Neural crest cell (in vitro differentiated cells): ENCODE measurements around the gene HTR2C. TPM values are rescaled to one million over a fixed set of nuclear protein-coding genes. Genes with fewer than 3 reads are reported as not detected.

Experiments
- DNase-seq: peaks from one replicate; pipeline ENCODE4 v3.0.0; 2021; ENCODE audit warnings: low read depth, mixed read lengths, low spot score
- H3K27ac Mint-ChIP-seq: one replicate; pipeline ENCODE4 v1.8.0; 2021; ENCODE audit warnings: mild to moderate bottlenecking, mixed read lengths; ENCODE audit not compliant: unreplicated experiment
- H3K27me3 Mint-ChIP-seq: 2 replicates; pipeline ENCODE4 v1.8.0; 2021; ENCODE audit warnings: low read depth, mild to moderate bottlenecking, mixed read lengths
- H3K36me3 Mint-ChIP-seq: 2 replicates; pipeline ENCODE4 v1.8.0; 2021; ENCODE audit warnings: low read depth, mild to moderate bottlenecking, mixed read lengths
- H3K4me1 Mint-ChIP-seq: 2 replicates; pipeline ENCODE4 v1.8.0; 2021; ENCODE audit warnings: mixed read lengths
- H3K4me3 Mint-ChIP-seq: one replicate; pipeline ENCODE4 v1.8.0; 2021; ENCODE audit warnings: mild to moderate bottlenecking, mixed read lengths
- H3K9me3 Mint-ChIP-seq: 2 replicates; pipeline ENCODE4 v1.8.0; 2021; ENCODE audit warnings: mixed read lengths
- long read RNA-seq: library from polyadenylated mRNA; unstranded; transcript quantifications from one replicate; pipeline ENCODE4 v2.0.0, GENCODE V29; 2020
- total RNA-seq: library from RNA; stranded (reverse); gene quantifications from 2 replicates; pipeline ENCODE4 v1.2.1, GENCODE V29; 2021
- TF ChIP-seq, protein P1 (sequence below): fragments of 200-600 bp; sonication (generic); conservative IDR thresholded peaks from 2 replicates; pipeline ENCODE4 v1.5.0; 2021; ENCODE audit warnings: antibody characterized with exemption, mild to moderate bottlenecking

HTR2C gene
- 0.07 and 0.09 TPM in 2 replicates for total RNA-seq
- long read RNA-seq, partial matches to known transcripts: 1 of 2 reads
- long read RNA-seq, other reads (novel, unspliced or antisense): 1 of 2 reads

DNA sequence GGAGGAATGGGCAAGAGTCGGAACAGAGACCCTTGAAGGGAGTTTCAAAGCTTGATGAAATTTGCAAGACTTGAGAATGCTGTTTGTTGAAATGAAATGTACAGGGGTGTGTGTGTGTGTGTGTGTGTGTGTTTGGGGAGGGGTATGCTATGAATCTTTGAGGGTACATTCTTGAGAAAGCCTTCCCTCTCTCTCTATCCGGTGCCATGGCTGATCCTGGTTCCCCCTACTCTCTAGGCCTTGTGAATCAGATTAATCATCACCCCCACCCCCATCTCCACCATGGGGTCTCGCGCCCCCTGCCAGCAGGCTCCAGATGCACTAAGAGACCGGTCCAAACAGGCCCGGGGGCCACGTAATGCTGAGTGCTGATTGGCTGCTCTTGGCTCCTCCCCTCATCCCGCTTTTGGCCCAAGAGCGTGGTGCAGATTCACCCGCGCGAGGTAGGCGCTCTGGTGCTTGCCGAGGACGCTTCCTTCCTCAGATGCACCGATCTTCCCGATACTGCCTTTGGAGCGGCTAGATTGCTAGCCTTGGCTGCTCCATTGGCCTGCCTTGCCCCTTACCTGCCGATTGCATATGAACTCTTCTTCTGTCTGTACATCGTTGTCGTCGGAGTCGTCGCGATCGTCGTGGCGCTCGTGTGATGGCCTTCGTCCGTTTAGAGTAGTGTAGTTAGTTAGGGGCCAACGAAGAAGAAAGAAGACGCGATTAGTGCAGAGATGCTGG is at the start of gene HTR2C:
TSS of gene HTR2C (plus strand) at position 441 of the 729 bp plus-strand sequence. CDS start 142,851 bp downstream, outside the sequence.
- Mint-ChIP-seq H3K4me1 (peaks cover 27% of the 10 kb centered on the region), H3K27ac (no peak within 1 kb of the TSS), H3K36me3 (peaks cover 2% of the 10 kb centered on the region)

DNA sequence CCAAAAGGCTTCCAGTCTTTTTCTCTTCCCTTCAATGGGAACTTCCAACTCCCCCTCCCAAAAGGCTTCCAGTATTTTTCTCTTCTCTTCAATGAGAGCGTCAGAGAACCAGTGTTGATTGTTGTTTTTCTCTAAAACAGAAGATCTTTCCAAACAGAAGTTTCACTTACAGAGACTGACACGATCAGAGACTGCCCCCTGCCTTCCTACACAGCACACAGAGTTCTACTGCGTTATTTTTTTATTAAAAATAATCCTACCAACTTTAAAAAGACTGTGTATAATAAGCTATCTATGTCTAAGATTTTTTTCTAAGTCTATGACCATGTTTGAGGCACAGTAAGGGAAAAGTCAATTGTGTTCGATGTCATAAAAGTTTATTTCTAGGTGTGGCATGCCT is 3.5 kb upstream of the HTR2C start:
- no peak overlapping the region for H3K4me3 Mint-ChIP-seq
- no peak overlapping the region for H3K27ac Mint-ChIP-seq
- H3K9me3 Mint-ChIP-seq: no peaks in the 10 kb centered on the region
- H3K4me1 Mint-ChIP-seq: peaks cover 24% of the 10 kb centered on the region
- peaks cover 2% of the 10 kb centered on the region for H3K36me3 Mint-ChIP-seq
- peaks cover 90% of the 10 kb centered on the region for H3K27me3 Mint-ChIP-seq
- TF ChIP-seq, protein P1, sequence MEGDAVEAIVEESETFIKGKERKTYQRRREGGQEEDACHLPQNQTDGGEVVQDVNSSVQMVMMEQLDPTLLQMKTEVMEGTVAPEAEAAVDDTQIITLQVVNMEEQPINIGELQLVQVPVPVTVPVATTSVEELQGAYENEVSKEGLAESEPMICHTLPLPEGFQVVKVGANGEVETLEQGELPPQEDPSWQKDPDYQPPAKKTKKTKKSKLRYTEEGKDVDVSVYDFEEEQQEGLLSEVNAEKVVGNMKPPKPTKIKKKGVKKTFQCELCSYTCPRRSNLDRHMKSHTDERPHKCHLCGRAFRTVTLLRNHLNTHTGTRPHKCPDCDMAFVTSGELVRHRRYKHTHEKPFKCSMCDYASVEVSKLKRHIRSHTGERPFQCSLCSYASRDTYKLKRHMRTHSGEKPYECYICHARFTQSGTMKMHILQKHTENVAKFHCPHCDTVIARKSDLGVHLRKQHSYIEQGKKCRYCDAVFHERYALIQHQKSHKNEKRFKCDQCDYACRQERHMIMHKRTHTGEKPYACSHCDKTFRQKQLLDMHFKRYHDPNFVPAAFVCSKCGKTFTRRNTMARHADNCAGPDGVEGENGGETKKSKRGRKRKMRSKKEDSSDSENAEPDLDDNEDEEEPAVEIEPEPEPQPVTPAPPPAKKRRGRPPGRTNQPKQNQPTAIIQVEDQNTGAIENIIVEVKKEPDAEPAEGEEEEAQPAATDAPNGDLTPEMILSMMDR: peak; percentile 53
- DNase-seq: no peak

More for the DNA sequence above, at the start of gene HTR2C:
- Mint-ChIP-seq H3K27me3 (peaks cover 98% of the 10 kb centered on the region), H3K9me3 (no peaks in the 10 kb centered on the region), H3K4me3 (peak within 1 kb of the TSS; percentile 79)
- TF ChIP-seq, protein P1: no peak
- DNase-seq: no peak

GRCh38 chrX:114581528-114582263 is 2.2 kb upstream of the HTR2C start:
- no peaks in the 10 kb centered on the region for H3K9me3 Mint-ChIP-seq
- H3K36me3 Mint-ChIP-seq: peaks cover 2% of the 10 kb centered on the region
- H3K27ac Mint-ChIP-seq: no peak overlapping the region
- TF ChIP-seq, protein P1: no peak
- peaks cover 98% of the 10 kb centered on the region for H3K27me3 Mint-ChIP-seq
- peak overlapping the region; percentile 68 for H3K4me3 Mint-ChIP-seq
- no peak for DNase-seq
- peaks cover 27% of the 10 kb centered on the region for H3K4me1 Mint-ChIP-seq

- TF ChIP-seq, protein P1: no peak
- H3K27ac Mint-ChIP-seq: no peak overlapping the region
- H3K4me3 Mint-ChIP-seq: peak overlapping the region; percentile 29
- H3K27me3 Mint-ChIP-seq: peaks cover 98% of the 10 kb centered on the region
- no peaks in the 10 kb centered on the region for H3K9me3 Mint-ChIP-seq
- DNase-seq: no peak
- H3K4me1 Mint-ChIP-seq: peaks cover 27% of the 10 kb centered on the region
- peaks cover 2% of the 10 kb centered on the region for H3K36me3 Mint-ChIP-seq
Measured at GRCh38 chrX:114582264-114582632, 1.6 kb upstream of the HTR2C start.

DNA sequence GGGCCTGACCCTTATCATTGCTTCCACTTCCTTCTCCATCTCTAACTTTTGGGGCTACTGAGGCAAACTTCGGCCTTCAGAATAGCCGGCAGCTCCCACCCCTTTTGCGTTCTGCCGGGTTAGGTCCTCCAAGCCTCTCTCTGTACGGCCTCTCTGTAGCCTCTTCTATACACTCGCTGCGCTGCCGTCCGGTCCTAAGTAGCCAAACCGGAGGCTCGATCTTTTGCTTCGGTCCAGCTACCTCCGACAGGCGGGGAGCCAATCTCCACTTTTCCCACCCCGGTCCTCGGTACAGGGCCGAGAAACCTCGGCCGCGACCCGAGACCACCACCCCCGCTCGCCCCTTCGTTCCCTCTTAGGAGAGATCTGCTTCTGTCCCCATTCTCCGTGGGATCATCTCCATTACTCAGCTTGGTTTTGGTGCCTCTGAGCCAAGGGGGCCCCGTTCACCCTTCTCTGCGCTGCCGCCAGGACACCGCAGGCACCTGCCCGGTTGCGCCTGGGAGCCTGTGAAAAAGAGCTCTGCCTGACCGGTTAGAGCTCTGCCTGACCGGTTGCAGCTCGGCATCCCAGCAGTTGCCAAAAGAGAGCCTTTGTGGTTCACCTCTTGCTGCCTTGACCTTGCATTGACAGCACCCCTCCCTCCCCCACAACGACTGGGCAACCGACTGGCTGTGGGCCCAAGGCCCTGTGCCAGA is 1.0 kb upstream of the HTR2C start:
- DNase-seq: peak; percentile 1
- Mint-ChIP-seq H3K27me3 (peaks cover 98% of the 10 kb centered on the region), H3K9me3 (no peaks in the 10 kb centered on the region), H3K4me1 (peaks cover 27% of the 10 kb centered on the region), H3K4me3 (peak overlapping the region; percentile 79), H3K36me3 (peaks cover 2% of the 10 kb centered on the region), H3K27ac (no peak overlapping the region)
- TF ChIP-seq, protein P1: no peak
